G401.6 (cell line): ENCODE data around the gene MASTL.

Experiments
- FAIRE-seq: peaks from 2 replicates; lab custom pipeline; 2012; peaks lifted over from hg19 to GRCh38; lab: Jason Lieb, UNC

Gene MASTL

DNA sequence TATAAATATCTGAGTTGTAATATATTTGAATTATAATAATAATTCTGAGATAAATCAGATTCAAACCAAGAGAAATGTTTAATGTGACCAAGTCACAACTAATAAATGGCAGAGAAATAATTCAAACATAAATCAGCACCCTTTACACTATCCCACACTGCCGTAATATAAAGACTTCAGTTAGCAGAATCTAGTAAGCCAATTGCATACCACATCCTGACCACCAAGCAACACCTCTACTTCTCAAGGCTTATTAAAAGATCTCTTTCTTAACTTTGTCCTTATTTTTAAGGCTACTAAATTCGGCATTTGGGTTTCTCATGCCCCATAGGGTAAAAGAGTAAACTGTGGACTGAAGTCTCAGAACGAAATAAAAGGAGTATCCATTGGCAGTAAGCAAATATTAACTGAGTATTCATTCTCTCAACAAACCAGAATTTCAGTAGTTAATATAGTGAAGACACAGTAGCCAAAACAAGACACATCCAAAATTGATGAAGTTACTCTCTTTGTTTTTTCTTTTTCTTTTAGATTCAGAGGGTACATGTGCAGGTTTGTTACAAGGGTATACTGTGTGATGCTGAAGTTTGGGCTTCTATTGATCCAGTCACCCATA lies 70.6 kb downstream of the MASTL start:
- FAIRE-seq: no peak

DNA sequence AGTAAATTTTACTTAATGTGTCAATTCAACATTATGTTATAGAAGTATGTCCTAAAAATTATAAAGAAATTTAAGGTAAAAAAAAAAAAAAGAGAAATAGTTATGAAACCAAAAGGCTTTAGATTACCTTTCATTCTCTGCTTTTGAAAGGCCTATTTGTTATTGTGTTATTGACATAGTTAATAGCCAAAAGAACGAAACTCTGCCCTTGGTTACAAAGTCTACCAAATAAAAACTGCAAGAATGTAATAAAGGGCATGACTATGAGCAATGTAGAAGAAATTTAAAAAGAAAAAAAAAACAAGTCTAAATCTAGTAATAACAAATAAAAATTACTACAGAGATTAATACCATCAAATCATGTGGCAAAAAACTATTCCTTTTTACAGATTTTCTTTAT lies 74.9 kb downstream of the MASTL start:
- peak; percentile 19 for FAIRE-seq

- no peak for FAIRE-seq
Observed at GRCh38 chr10:27235706-27236105, 80.6 kb downstream of the MASTL start.
